DND-41 (cell line): ENCODE measurements around the gene MLX.
"Not testable (repeated sequence)": the region's sequence is repeated elsewhere in the genome, so short reads cannot be mapped to it uniquely, and the experiment has no call there.

Experiments used
- ATAC-seq: fragments of 200-7000 bp; cut with Tn5 transposase; 3 replicates; pipeline ENCODE4 v1.9.1; 2021; ENCODE audit warnings: low read depth; ENCODE audit not compliant: insufficient read depth
- DNase-seq: peaks from one replicate; pipeline ENCODE4 v3.0.0-alpha.2; 2020
- H2AFZ ChIP-seq: 2 replicates; pipeline ENCODE4 v1.6.0; 2012; ENCODE audit warnings: low read depth, low read length
- H3K27ac ChIP-seq: 2 replicates; pipeline ENCODE4 v1.5.1; 2012; ENCODE audit warnings: low read length, inconsistent platforms
- H3K27me3 ChIP-seq: fragments of 200-600 bp; sonication (generic); 2 replicates; pipeline ENCODE4 v1.6.0; 2012; ENCODE audit warnings: low read length, mild to moderate bottlenecking, inconsistent platforms; ENCODE audit not compliant: insufficient read depth, poor library complexity
- H3K36me3 ChIP-seq: 2 replicates; pipeline ENCODE4 v1.5.1; 2012; ENCODE audit warnings: low read length, inconsistent platforms; ENCODE audit not compliant: insufficient read depth
- H3K4me1 ChIP-seq: 2 replicates; pipeline ENCODE4 v1.5.1; 2012; ENCODE audit warnings: mild to moderate bottlenecking, low read length; ENCODE audit not compliant: insufficient read depth
- H3K4me2 ChIP-seq: 2 replicates; pipeline ENCODE4 v1.6.0; 2012; ENCODE audit warnings: mild to moderate bottlenecking, moderate library complexity, low read length, inconsistent platforms; ENCODE audit not compliant: insufficient read depth
- H3K4me3 ChIP-seq, 2 experiments: fragments of 200-600 bp in 1 of 2; shearing (Covaris generic) in 1 of 2; 2 replicates each; pipeline ENCODE4 v1.5.1; 2012 to 2016; ENCODE audit warnings: inconsistent platforms in 2 of 2, low read length in 2 of 2, mild to moderate bottlenecking in 2 of 2, low read depth in 1 of 2, moderate library complexity in 1 of 2
- H3K79me2 ChIP-seq: 2 replicates; pipeline ENCODE4 v1.6.0; 2012; ENCODE audit warnings: low read length, inconsistent platforms; ENCODE audit not compliant: insufficient read depth
- H3K9ac ChIP-seq: 2 replicates; pipeline ENCODE4 v1.6.0; 2012; ENCODE audit warnings: low read depth, mild to moderate bottlenecking, inconsistent platforms, low read length, moderate library complexity
- H3K9me3 ChIP-seq: 2 replicates; pipeline ENCODE4 v1.5.1; 2012; ENCODE audit warnings: low read length, moderate library complexity, mild to moderate bottlenecking, inconsistent platforms; ENCODE audit not compliant: insufficient read depth, severe bottlenecking
- H4K20me1 ChIP-seq: 2 replicates; pipeline ENCODE4 v1.6.0; 2012; ENCODE audit warnings: low read length; ENCODE audit not compliant: insufficient read depth
- CTCF ChIP-seq: IDR thresholded peaks from 2 replicates; pipeline ENCODE4 v1.5.1; 2012; ENCODE audit warnings: borderline replicate concordance, low read length, moderate library complexity, mild to moderate bottlenecking; ENCODE audit not compliant: poor library complexity, severe bottlenecking; ENCODE audit errors: extremely low read depth
- EZH2 ChIP-seq: IDR thresholded peaks from 3 replicates; pipeline ENCODE4 v1.6.1; 2012; ENCODE audit warnings: borderline replicate concordance, low read depth, mild to moderate bottlenecking, moderate library complexity, low read length, inconsistent platforms; ENCODE audit not compliant: severe bottlenecking

MLX gene

DNA sequence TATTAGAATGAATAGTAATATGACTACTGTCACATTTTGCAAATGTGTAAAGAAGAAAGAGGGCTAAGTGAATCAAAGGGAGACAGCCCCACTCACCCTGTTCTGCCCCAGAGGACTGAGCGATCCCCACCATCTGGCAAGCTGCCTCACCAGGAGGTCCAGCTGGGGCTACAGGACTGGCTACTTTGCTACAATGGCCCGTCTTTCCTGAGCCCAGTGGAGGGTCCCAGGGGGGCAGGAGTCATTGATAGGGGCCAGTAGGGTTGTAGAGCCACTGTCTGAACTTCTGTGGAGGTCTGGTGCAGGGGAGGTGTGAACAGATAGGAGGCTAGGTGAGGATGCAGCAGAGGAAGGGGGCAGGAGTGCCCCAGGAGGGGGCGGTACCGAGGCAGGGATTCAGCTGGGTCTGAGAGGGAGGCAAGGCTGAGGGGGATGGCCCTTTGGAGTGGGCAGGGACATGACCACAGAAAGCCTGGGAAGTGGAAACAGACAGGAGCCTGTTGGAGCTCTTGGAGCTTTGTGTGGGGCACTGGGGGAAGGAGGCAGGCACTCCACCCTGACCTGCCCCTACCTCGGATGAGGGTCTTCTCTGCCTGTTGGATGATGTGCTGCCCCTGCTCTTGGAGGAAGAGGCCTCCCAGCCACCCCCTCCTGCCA lies 10.8 kb upstream of the MLX start:
- DNase-seq, H2AFZ ChIP-seq, H3K36me3 ChIP-seq, H3K9me3 ChIP-seq, H4K20me1 ChIP-seq, ATAC-seq, H3K27ac ChIP-seq, H3K27me3 ChIP-seq: not testable (repeated sequence)
- peaks cover 31% of the 10 kb centered on the region for H3K79me2 ChIP-seq
- peaks cover 25% of the 10 kb centered on the region for H3K4me1 ChIP-seq
- peak; percentile 26 for TF ChIP-seq CTCF
- H3K9ac ChIP-seq: peak overlapping the region; percentile 90; the same call in 1 of the 2 replicates
- H3K4me3 ChIP-seq: peak overlapping the region in 1 of 2 experiments; percentile 88; a peak in 1 of 4 replicates
- H3K4me2 ChIP-seq: peak overlapping the region; percentile 83

DNA sequence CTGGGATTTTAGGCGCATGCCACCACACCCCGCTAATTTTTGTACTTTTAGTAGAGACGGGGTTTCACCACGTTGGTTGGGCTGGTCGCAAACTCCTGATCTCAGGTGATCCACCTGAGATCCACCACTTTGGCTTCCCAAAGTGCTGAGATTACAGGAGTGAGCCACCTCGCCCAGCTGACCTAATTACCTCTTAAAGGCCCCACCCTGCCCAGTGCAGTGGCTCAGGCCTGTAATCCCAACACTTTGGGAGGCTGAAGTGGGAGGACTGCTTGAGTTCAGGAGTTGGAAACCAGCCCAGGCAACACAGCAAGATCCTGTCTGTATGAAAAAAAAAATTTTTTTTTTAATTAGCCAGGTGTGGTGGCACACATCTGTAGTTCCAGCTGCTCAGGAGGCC lies 7.8 kb upstream of the MLX start:
- no peaks in the 10 kb centered on the region for H3K27me3 ChIP-seq
- H3K79me2 ChIP-seq: peaks cover 43% of the 10 kb centered on the region
- H3K27ac ChIP-seq: no peak overlapping the region

DNA sequence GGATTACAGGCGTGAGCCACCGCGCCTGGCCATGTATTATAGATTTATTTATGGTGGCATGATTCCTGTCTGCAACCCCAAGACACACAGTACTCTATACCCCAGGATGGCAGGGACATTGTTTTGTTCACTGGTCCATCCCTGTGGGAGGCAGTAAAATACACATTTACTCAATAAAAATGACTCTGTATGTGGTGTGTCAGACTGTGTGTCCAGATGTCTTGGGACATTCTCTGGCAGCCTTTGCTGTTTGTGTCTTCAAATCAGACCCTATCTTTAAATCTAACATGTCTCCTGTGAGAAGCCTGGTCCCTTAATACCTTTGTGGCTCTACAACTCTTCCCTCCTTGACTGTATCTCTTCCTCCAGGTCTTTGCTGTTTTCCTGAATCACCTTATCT lies 6.7 kb upstream of the MLX start:
- no peak for TF ChIP-seq CTCF
- no peak for TF ChIP-seq EZH2
- Histone ChIP-seq H3K4me3 (no peak overlapping the region), H2AFZ (no peak overlapping the region), H3K9ac (no peak overlapping the region), H3K4me1 (peaks cover 44% of the 10 kb centered on the region), H3K27ac (no peak overlapping the region), H3K79me2 (peaks cover 36% of the 10 kb centered on the region), H4K20me1 (peaks cover 9% of the 10 kb centered on the region; the same call in 1 of the 2 replicates), H3K36me3 (peaks cover 28% of the 10 kb centered on the region), H3K9me3 (no peaks in the 10 kb centered on the region), H3K4me2 (no peak overlapping the region), H3K27me3 (no peaks in the 10 kb centered on the region)
- DNase-seq (no peak), ATAC-seq (no peak)

More for the DNA sequence above, 7.8 kb upstream of the MLX start:
- peaks cover 9% of the 10 kb centered on the region; the same call in 1 of the 2 replicates for H4K20me1 ChIP-seq
- H3K4me3 ChIP-seq: no peak overlapping the region
- no peak for ATAC-seq
- peaks cover 36% of the 10 kb centered on the region for H3K4me1 ChIP-seq
- H3K36me3 ChIP-seq: peaks cover 17% of the 10 kb centered on the region
- no peak overlapping the region for H3K9ac ChIP-seq
- H2AFZ ChIP-seq: no peak overlapping the region
- no peaks in the 10 kb centered on the region for H3K9me3 ChIP-seq
- TF ChIP-seq CTCF (no peak), EZH2 (no peak)
- DNase-seq: no peak
- no peak overlapping the region for H3K4me2 ChIP-seq
